Naive B cell (primary cell): ENCODE results near the gene SAMD9L. TPM values are rescaled to one million over a fixed set of nuclear protein-coding genes. Genes with fewer than 3 reads are reported as not detected.
A peak's percentile ranks its signal among the peaks of the same experiment; 100 is the strongest.
"Not testable (repeated sequence)": the region's sequence is repeated elsewhere in the genome, so short reads cannot be mapped to it uniquely, and the experiment has no call there.

Experiments used
- ATAC-seq, 2 donors: fragments of 150-1000 bp; cut with Tn5 transposase; 2 replicates each; pipeline ENCODE4 v1.10.0; 2021; ENCODE audit warnings: low read depth in 2 of 2, mild to moderate bottlenecking in 2 of 2, moderate library complexity in 2 of 2
- DNase-seq: peaks from one replicate; pipeline ENCODE4 v3.0.0; 2022
- H3K27ac Mint-ChIP-seq, 6 donors: one replicate each; pipeline ENCODE4 v1.8.0; 2020 to 2022; ENCODE audit warnings: mild to moderate bottlenecking in 6 of 6, mixed read lengths in 6 of 6, moderate library complexity in 5 of 6, inconsistent platforms in 2 of 6
- H3K27me3 Mint-ChIP-seq, 3 donors: one replicate each; pipeline ENCODE4 v1.8.0; 2021 to 2022; ENCODE audit warnings: mixed read lengths in 3 of 3, mild to moderate bottlenecking in 1 of 3
- H3K36me3 Mint-ChIP-seq, 2 donors: one replicate each; pipeline ENCODE4 v1.8.0; 2020 to 2022; ENCODE audit warnings: mixed read lengths in 2 of 2, inconsistent platforms in 1 of 2, mild to moderate bottlenecking in 1 of 2
- H3K4me1 Mint-ChIP-seq, 3 donors: one replicate each; pipeline ENCODE4 v1.8.0; 2020 to 2022; ENCODE audit warnings: mixed read lengths in 3 of 3, inconsistent platforms in 1 of 3, mild to moderate bottlenecking in 1 of 3, moderate library complexity in 1 of 3
- H3K4me3 Mint-ChIP-seq, 8 donors: one replicate each; pipeline ENCODE4 v1.8.0; 2020 to 2022; ENCODE audit warnings: mild to moderate bottlenecking in 8 of 8, mixed read lengths in 8 of 8, moderate library complexity in 8 of 8, inconsistent platforms in 2 of 8
- H3K9me3 Mint-ChIP-seq, 7 donors: one replicate each; pipeline ENCODE4 v1.8.0; 2020 to 2022; ENCODE audit warnings: mixed read lengths in 7 of 7, mild to moderate bottlenecking in 5 of 7, inconsistent platforms in 2 of 7, moderate library complexity in 1 of 7
- polyA plus RNA-seq, 6 donors: library from polyadenylated mRNA; unstranded; fragments of 300-500 nt; fragmentation: Illumina TruSeq; gene quantifications; one replicate each; pipeline ENCODE4 v1.2.3, GENCODE V29; 2021; ENCODE audit warnings: low read depth in 6 of 6

Gene SAMD9L
- polyA plus RNA-seq, 6 donors from 2014 or later, result 19.9 to 66.7 (median 53.0) TPM

- no peak for ATAC-seq
- Mint-ChIP-seq H3K27ac (no peak overlapping the region), H3K36me3 (peaks cover 42 to 45% of the 10 kb centered on the region in 2 donors)
Observed at GRCh38 chr7:93133005-93133404, 15.2 kb downstream of the SAMD9L start.

GRCh38 chr7:93132216-93132615 lies 16.0 kb downstream of the SAMD9L start:
- Mint-ChIP-seq H3K27ac (no peak overlapping the region), H3K4me3 (no peak overlapping the region), H3K4me1 (no peaks in the 10 kb centered on the region), H3K9me3 (peaks cover 20 to 79% (median 58%) of the 10 kb centered on the region in 7 donors), H3K27me3 (no peaks in the 10 kb centered on the region), H3K36me3 (peaks cover 42% of the 10 kb centered on the region in 2 donors)
- no peak for ATAC-seq
- DNase-seq, result no peak

More at GRCh38 chr7:93133005-93133404, 15.2 kb downstream of the SAMD9L start:
- Mint-ChIP-seq H3K4me1 (no peaks in the 10 kb centered on the region), H3K9me3 (peaks cover 20 to 78% (median 59%) of the 10 kb centered on the region in 7 donors), H3K27me3 (no peaks in the 10 kb centered on the region), H3K4me3 (no peak overlapping the region)
- DNase-seq, result no peak

- not testable (repeated sequence) for H3K27ac Mint-ChIP-seq, ATAC-seq, H3K27me3 Mint-ChIP-seq, H3K4me1 Mint-ChIP-seq, DNase-seq, H3K4me3 Mint-ChIP-seq
- H3K36me3 Mint-ChIP-seq, result peaks cover 8 to 11% of the 10 kb centered on the region in 2 donors
- H3K9me3 Mint-ChIP-seq, result peaks cover 16 to 78% (median 40%) of the 10 kb centered on the region in 7 donors
Observed at GRCh38 chr7:93126954-93127353, 21.2 kb downstream of the SAMD9L start.

DNA sequence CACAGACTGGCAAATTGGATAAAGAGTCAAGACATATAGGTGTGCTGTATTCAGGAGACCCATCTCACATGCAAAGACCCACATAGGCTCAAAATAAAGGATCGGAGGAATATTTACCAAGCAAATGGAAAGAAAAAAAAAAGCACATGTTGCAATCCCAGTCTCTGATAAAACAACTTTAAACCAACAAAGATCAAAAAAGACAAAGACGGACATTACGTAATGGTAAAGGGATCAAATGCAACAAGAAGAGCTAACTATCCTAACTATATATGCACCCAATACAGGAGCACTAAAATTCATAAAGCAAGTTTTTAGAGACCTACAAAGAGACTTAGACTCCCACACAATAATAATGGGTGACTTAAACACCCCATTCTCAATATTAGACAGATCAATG lies 24.7 kb downstream of the SAMD9L start:
- peaks cover 10 to 11% of the 10 kb centered on the region in 2 donors for H3K36me3 Mint-ChIP-seq
- not testable (repeated sequence) for H3K4me1 Mint-ChIP-seq, DNase-seq, H3K4me3 Mint-ChIP-seq, H3K27me3 Mint-ChIP-seq, H3K27ac Mint-ChIP-seq, ATAC-seq
- H3K9me3 Mint-ChIP-seq, result peaks cover 5 to 63% (median 37%) of the 10 kb centered on the region in 7 donors

GRCh38 chr7:93120592-93121549 lies 27.3 kb downstream of the SAMD9L start:
- Mint-ChIP-seq H3K4me1 (peaks cover 20 to 22% (median 21%) of the 10 kb centered on the region in 3 donors), H3K9me3 (peaks cover 5 to 39% (median 22%) of the 10 kb centered on the region in 7 donors), H3K4me3 (peak overlapping the region in 1 of 8 donors; percentile 4), H3K27ac (no peak overlapping the region), H3K36me3 (peaks cover 14 to 15% of the 10 kb centered on the region in 2 donors), H3K27me3 (no peaks in the 10 kb centered on the region)
- no peak for DNase-seq
- no peak for ATAC-seq

GRCh38 chr7:93119191-93119905 lies 28.8 kb downstream of the SAMD9L start:
- ATAC-seq, result no peak
- H3K9me3 Mint-ChIP-seq, result peaks cover 5 to 39% (median 18%) of the 10 kb centered on the region in 7 donors

GRCh38 chr7:93117852-93118530 lies 30.2 kb downstream of the SAMD9L start, which contains the start of gene SAMD9:
Gene SAMD9, minus strand, starts transcription at chr7:93117979. Its CDS starts 11,882 bp downstream, at chr7:93106097.
- peak; percentile 99 to 100 for ATAC-seq
- H3K27ac Mint-ChIP-seq, result peak within 1 kb of the TSS; percentile 62 to 96 (median 86)
- H3K9me3 Mint-ChIP-seq, result peaks cover 5 to 37% (median 21%) of the 10 kb centered on the region in 7 donors
- H3K27me3 Mint-ChIP-seq, result no peaks in the 10 kb centered on the region
- peaks cover 33 to 45% (median 37%) of the 10 kb centered on the region in 3 donors for H3K4me1 Mint-ChIP-seq
- peak within 1 kb of the TSS; percentile 80 to 99 (median 90) for H3K4me3 Mint-ChIP-seq
- H3K36me3 Mint-ChIP-seq, result peaks cover 35 to 39% of the 10 kb centered on the region in 2 donors
- peak; percentile 76 for DNase-seq

More at GRCh38 chr7:93119191-93119905, 28.8 kb downstream of the SAMD9L start:
- H3K4me1 Mint-ChIP-seq, result peaks cover 33 to 37% (median 36%) of the 10 kb centered on the region in 3 donors
- no peaks in the 10 kb centered on the region for H3K27me3 Mint-ChIP-seq
- no peak for DNase-seq
- peak overlapping the region in 3 of 8 donors; percentile 13 to 55 (median 37) for H3K4me3 Mint-ChIP-seq
- H3K36me3 Mint-ChIP-seq, result peaks cover 29 to 31% of the 10 kb centered on the region in 2 donors
- H3K27ac Mint-ChIP-seq, result peak overlapping the region in 2 of 6 donors; percentile 58 to 74

- H3K27ac Mint-ChIP-seq, result peak overlapping the region; percentile 30 to 96 (median 81)
- H3K4me1 Mint-ChIP-seq, result peaks cover 33 to 50% (median 40%) of the 10 kb centered on the region in 3 donors
- peaks cover 39 to 45% of the 10 kb centered on the region in 2 donors for H3K36me3 Mint-ChIP-seq
- peaks cover under 1 to 44% (median 24%) of the 10 kb centered on the region in 7 donors for H3K9me3 Mint-ChIP-seq
- H3K4me3 Mint-ChIP-seq, result peak overlapping the region; percentile 80 to 99 (median 90)
- ATAC-seq, result peak in 1 of 2 donors; percentile 23
- no peaks in the 10 kb centered on the region for H3K27me3 Mint-ChIP-seq
- DNase-seq, result no peak
Observed at GRCh38 chr7:93117327-93117726, 30.9 kb downstream of the SAMD9L start.

DNA sequence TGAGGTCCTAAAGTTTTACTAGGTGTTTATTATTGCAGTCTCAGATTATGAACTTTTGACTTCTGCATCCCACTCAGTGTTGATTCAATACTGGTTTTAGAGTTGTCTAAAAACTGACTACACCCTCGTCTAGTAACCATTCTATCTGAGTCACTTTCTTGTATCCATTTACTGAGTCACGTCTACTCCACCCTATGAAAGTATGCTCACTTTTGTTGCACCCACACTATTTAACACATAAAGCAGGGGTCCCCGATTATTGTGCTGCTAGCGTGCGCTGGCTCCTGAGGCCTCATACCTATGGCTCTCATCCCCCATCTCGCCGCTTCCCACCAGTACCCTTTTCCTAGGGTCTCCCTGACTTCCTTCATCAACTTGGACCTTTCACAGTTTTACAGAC lies 32.4 kb downstream of the SAMD9L start:
- ATAC-seq (no peak), DNase-seq (no peak)
- Mint-ChIP-seq H3K4me1 (peaks cover 33 to 58% (median 45%) of the 10 kb centered on the region in 3 donors), H3K27ac (peak overlapping the region in 1 of 6 donors; percentile 63), H3K36me3 (peaks cover 54 to 59% of the 10 kb centered on the region in 2 donors), H3K9me3 (peaks cover 4 to 57% (median 37%) of the 10 kb centered on the region in 7 donors), H3K4me3 (peak overlapping the region; percentile 16 to 99 (median 86)), H3K27me3 (no peaks in the 10 kb centered on the region)

GRCh38 chr7:93108003-93108402 lies 40.2 kb downstream of the SAMD9L start:
- Mint-ChIP-seq H3K36me3 (peaks cover 65% of the 10 kb centered on the region in 2 donors), H3K27me3 (no peaks in the 10 kb centered on the region), H3K9me3 (peaks cover 15 to 91% (median 85%) of the 10 kb centered on the region in 7 donors)

GRCh38 chr7:93097388-93097787 lies 50.8 kb downstream of the SAMD9L start:
- H3K4me1 Mint-ChIP-seq, result peaks cover 0 to 4% (median 0%) of the 10 kb centered on the region in 3 donors
- H3K4me3 Mint-ChIP-seq, result no peak overlapping the region
- H3K36me3 Mint-ChIP-seq, result peaks cover 0 to 14% of the 10 kb centered on the region in 2 donors
- peaks cover 0 to 8% (median 0%) of the 10 kb centered on the region in 3 donors for H3K27me3 Mint-ChIP-seq
- H3K27ac Mint-ChIP-seq, result no peak overlapping the region
- peaks cover 10 to 56% (median 41%) of the 10 kb centered on the region in 7 donors for H3K9me3 Mint-ChIP-seq
- DNase-seq (no peak), ATAC-seq (no peak)

More at GRCh38 chr7:93108003-93108402, 40.2 kb downstream of the SAMD9L start:
- Mint-ChIP-seq H3K4me3 (no peak overlapping the region), H3K4me1 (peaks cover 5 to 13% (median 8%) of the 10 kb centered on the region in 3 donors), H3K27ac (no peak overlapping the region)
- DNase-seq, result no peak
- no peak for ATAC-seq

- no peaks in the 10 kb centered on the region for H3K4me1 Mint-ChIP-seq
- no peak overlapping the region for H3K27ac Mint-ChIP-seq
- peaks cover 0 to 34% (median 18%) of the 10 kb centered on the region in 7 donors for H3K9me3 Mint-ChIP-seq
- H3K4me3 Mint-ChIP-seq, result no peak overlapping the region
- no peak for DNase-seq
- H3K27me3 Mint-ChIP-seq, result peaks cover 8 to 37% (median 13%) of the 10 kb centered on the region in 3 donors
- peak in 1 of 2 donors; percentile 27 for ATAC-seq
- H3K36me3 Mint-ChIP-seq, result peaks cover 10 to 11% of the 10 kb centered on the region in 2 donors
Observed at GRCh38 chr7:93092757-93093370, 55.3 kb downstream of the SAMD9L start.
